Measurements from ENCODE around the gene ACTBL2.

DNA sequence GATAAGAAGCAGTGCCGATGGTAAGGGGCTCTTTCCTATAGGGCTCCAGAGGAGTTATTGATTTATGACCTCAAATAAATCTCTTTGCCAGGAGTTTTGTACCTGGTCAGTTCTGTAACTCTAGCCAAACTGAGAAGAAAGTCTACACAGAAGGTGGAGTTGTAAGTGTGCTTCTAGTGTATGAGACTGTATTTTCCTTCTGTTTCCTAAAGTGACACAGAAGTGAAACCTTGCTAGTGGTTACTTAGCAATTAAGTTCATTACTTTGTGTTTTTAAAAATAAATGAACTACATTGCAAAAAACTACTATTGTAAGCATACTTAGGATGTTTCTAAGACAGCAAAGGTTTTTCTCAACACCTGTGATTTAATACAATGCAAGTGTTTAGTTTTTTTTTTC is 48.7 kb upstream of the ACTBL2 start:
- TF ChIP-seq TAF1 (IDR thresholded peaks at IDR 0.05; ENCODE audit: low read depth, low read length) (no peak), POLR2A (IDR thresholded peaks at IDR 0.05; ENCODE audit: low read depth, low read length) (no peak), POLR2AphosphoS5 (IDR thresholded peaks at IDR 0.05; ENCODE audit: low read depth, low read length) (no peak)
